Glutamatergic neuron (in vitro differentiated cells): Measurements from ENCODE around the gene SMAD3. TPM values are rescaled to one million over a fixed set of nuclear protein-coding genes. Genes with fewer than 3 reads are reported as not detected.

Experiments
- DNase-seq: peaks from one replicate; pipeline ENCODE4 v3.0.0; 2022
- H3K27ac Mint-ChIP-seq: one replicate; pipeline ENCODE4 v1.8.0; 2020; ENCODE audit warnings: mild to moderate bottlenecking, mixed read lengths, inconsistent platforms; ENCODE audit not compliant: unreplicated experiment
- H3K27me3 Mint-ChIP-seq: one replicate; pipeline ENCODE4 v1.8.0; 2020; ENCODE audit warnings: mild to moderate bottlenecking, moderate library complexity, mixed read lengths, inconsistent platforms; ENCODE audit not compliant: unreplicated experiment
- H3K36me3 Mint-ChIP-seq: one replicate; pipeline ENCODE4 v1.8.0; 2020; ENCODE audit warnings: mild to moderate bottlenecking, mixed read lengths, inconsistent platforms; ENCODE audit not compliant: unreplicated experiment
- H3K4me1 Mint-ChIP-seq: one replicate; pipeline ENCODE4 v1.8.0; 2020; ENCODE audit warnings: mild to moderate bottlenecking, low read depth, mixed read lengths, inconsistent platforms; ENCODE audit not compliant: unreplicated experiment
- H3K4me3 Mint-ChIP-seq: one replicate; pipeline ENCODE4 v1.8.0; 2020; ENCODE audit warnings: mild to moderate bottlenecking, mixed read lengths, inconsistent platforms; ENCODE audit not compliant: unreplicated experiment
- H3K9me3 Mint-ChIP-seq: one replicate; pipeline ENCODE4 v1.8.0; 2020; ENCODE audit warnings: mild to moderate bottlenecking, moderate library complexity, mixed read lengths, inconsistent platforms; ENCODE audit not compliant: unreplicated experiment
- CTCF ChIP-seq: fragments of 200-600 bp; sonication (generic); IDR thresholded peaks from one replicate; pipeline ENCODE4 v1.5.0; 2021; ENCODE audit not compliant: partially characterized antibody, unreplicated experiment
- total RNA-seq: library from RNA; stranded (reverse); fragmentation: NEBNext Ultra II Directional; extraction: Animal tissue kit (Norgen Biotek cat#: 25700); gene quantifications from one replicate; pipeline ENCODE4 v1.2.1, GENCODE V29; 2021; ENCODE audit not compliant: unreplicated experiment

Gene SMAD3
- total RNA-seq, 1 donor from 2014 or later = 5.0 TPM

GRCh38 chr15:67198157-67198754 lies 132.9 kb downstream of the SMAD3 start:
- peaks cover 2% of the 10 kb centered on the region for H3K27me3 Mint-ChIP-seq
- peaks cover 6% of the 10 kb centered on the region for H3K9me3 Mint-ChIP-seq
- DNase-seq = no peak
- no peak for TF ChIP-seq CTCF
- H3K36me3 Mint-ChIP-seq = peaks cover 13% of the 10 kb centered on the region
- no peak overlapping the region for H3K4me3 Mint-ChIP-seq
- no peak overlapping the region for H3K27ac Mint-ChIP-seq
- peaks cover 5% of the 10 kb centered on the region for H3K4me1 Mint-ChIP-seq

DNA sequence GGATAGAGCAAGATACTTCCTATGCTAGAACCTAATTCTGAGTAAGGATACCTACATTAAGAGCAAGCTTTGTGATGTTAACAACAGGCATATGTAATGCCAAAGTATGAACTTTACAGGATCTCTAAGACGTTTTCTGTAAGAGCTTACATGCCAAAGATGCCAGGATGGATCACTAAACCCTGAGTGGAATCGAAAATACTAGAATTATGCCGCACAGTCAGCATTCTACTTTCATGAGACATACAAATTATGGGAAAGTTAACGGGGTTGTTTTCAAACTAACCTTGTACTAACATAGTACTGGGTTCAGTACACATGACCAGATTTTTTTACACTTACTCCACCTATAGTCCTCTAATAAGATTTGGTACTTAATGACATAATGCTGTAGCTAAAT lies 134.0 kb downstream of the SMAD3 start:
- peaks cover 6% of the 10 kb centered on the region for H3K9me3 Mint-ChIP-seq
- no peak overlapping the region for H3K27ac Mint-ChIP-seq
- no peak for TF ChIP-seq CTCF
- H3K27me3 Mint-ChIP-seq = peaks cover 2% of the 10 kb centered on the region
- no peak overlapping the region for H3K4me3 Mint-ChIP-seq
- peaks cover 5% of the 10 kb centered on the region for H3K4me1 Mint-ChIP-seq
- no peak for DNase-seq
- H3K36me3 Mint-ChIP-seq = peaks cover 13% of the 10 kb centered on the region

- no peak overlapping the region for H3K27ac Mint-ChIP-seq
- H3K27me3 Mint-ChIP-seq = peaks cover 2% of the 10 kb centered on the region
- no peak overlapping the region for H3K4me3 Mint-ChIP-seq
- H3K36me3 Mint-ChIP-seq = peaks cover 13% of the 10 kb centered on the region
- H3K4me1 Mint-ChIP-seq = peaks cover 5% of the 10 kb centered on the region
- TF ChIP-seq CTCF = no peak
- no peak for DNase-seq
- H3K9me3 Mint-ChIP-seq = peaks cover 6% of the 10 kb centered on the region
Observed at GRCh38 chr15:67199881-67200763, 134.7 kb downstream of the SMAD3 start.

GRCh38 chr15:67201136-67201535 lies 135.7 kb downstream of the SMAD3 start:
- Mint-ChIP-seq H3K36me3 (peaks cover 13% of the 10 kb centered on the region), H3K4me1 (peaks cover 5% of the 10 kb centered on the region), H3K4me3 (peak overlapping the region; percentile 26), H3K27ac (no peak overlapping the region), H3K27me3 (peaks cover 2% of the 10 kb centered on the region), H3K9me3 (peaks cover 6% of the 10 kb centered on the region)
- no peak for TF ChIP-seq CTCF
- no peak for DNase-seq

- no peak overlapping the region for H3K27ac Mint-ChIP-seq
- TF ChIP-seq CTCF = no peak
- peaks cover 5% of the 10 kb centered on the region for H3K36me3 Mint-ChIP-seq
- no peak for DNase-seq
- H3K4me3 Mint-ChIP-seq = no peak overlapping the region
- peaks cover 4% of the 10 kb centered on the region for H3K9me3 Mint-ChIP-seq
- no peaks in the 10 kb centered on the region for H3K27me3 Mint-ChIP-seq
- peaks cover 5% of the 10 kb centered on the region for H3K4me1 Mint-ChIP-seq
Observed at GRCh38 chr15:67202091-67202490, 136.7 kb downstream of the SMAD3 start.
